Esophagus squamous epithelium (tissue), 4 donors: ENCODE data around the gene CCL2.

Experiments
- POLR2A ChIP-seq, 4 donors: fragments of 450-650 bp; IDR thresholded peaks; one replicate each; pipeline ENCODE4 v1.6.1; 2017; ENCODE audit warnings: antibody characterized with exemption in 4 of 4, mild to moderate bottlenecking in 4 of 4, moderate library complexity in 3 of 4
- TF ChIP-seq, protein P1 (sequence below), 6 experiments: fragments of 450-650 bp in 4 of 6; fragments of 200-600 bp in 2 of 6; sonication (generic) in 2 of 6; IDR thresholded peaks; one replicate each; pipeline ENCODE4 v1.5.1; 2016 to 2019; ENCODE audit warnings: antibody characterized with exemption in 6 of 6, mild to moderate bottlenecking in 4 of 6, moderate library complexity in 4 of 6

DNA sequence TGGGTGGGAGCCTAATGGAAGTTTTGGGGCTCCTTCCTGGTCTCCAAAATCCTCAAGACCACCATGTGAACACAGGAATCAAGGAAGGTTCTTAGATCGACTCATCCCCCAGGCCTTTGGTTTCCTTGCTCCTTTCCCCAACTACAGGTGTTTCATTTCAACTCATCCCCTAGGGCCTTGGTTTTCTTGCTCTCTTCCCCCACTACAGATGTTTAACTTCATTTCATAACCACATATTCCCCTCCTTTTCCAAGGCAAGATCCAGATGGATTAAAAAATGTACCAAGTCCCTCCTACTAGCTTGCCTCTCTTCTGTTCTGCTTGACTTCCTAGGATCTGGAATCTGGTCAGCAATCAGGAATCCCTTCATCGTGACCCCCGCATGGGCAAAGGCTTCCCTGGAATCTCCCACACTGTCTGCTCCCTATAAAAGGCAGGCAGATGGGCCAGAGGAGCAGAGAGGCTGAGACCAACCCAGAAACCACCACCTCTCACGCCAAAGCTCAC is 30.3 kb downstream of the CCL2 start, which contains the start of gene CCL11:
- TF ChIP-seq, protein P1, sequence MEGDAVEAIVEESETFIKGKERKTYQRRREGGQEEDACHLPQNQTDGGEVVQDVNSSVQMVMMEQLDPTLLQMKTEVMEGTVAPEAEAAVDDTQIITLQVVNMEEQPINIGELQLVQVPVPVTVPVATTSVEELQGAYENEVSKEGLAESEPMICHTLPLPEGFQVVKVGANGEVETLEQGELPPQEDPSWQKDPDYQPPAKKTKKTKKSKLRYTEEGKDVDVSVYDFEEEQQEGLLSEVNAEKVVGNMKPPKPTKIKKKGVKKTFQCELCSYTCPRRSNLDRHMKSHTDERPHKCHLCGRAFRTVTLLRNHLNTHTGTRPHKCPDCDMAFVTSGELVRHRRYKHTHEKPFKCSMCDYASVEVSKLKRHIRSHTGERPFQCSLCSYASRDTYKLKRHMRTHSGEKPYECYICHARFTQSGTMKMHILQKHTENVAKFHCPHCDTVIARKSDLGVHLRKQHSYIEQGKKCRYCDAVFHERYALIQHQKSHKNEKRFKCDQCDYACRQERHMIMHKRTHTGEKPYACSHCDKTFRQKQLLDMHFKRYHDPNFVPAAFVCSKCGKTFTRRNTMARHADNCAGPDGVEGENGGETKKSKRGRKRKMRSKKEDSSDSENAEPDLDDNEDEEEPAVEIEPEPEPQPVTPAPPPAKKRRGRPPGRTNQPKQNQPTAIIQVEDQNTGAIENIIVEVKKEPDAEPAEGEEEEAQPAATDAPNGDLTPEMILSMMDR (IDR thresholded peaks at IDR 0.05), result no peak
- TF ChIP-seq POLR2A (IDR thresholded peaks at IDR 0.05), result no peak
